NCI-H748 (cell line): Measurements from ENCODE around the gene CDC27.
"Not testable (repeated sequence)": the region's sequence is repeated elsewhere in the genome, so short reads cannot be mapped to it uniquely, and the experiment has no call there.

Experiments used
- DNase-seq: peaks from one replicate; lab custom pipeline; 2025; ENCODE audit not compliant: unreplicated experiment; lab: John Stamatoyannopoulos, UW

Gene CDC27

DNA sequence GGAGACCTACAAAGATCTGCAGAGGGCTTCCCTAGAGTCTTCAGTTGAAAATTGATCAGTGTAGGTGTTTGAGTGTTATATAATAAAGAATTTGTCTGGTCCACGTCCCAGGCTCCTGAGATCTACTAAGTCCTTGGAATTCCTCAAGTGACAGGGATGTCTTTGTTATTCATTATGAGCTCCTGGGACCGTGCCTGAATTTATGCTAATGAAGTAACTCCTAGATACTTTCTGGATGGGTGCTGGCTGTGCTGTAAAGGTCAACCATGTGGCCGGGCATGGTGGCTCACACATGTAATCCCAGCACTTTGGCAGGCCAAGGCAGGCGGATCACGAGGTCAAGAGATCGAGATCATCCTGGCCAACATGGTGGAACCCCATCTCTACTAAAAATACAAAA lies 43.7 kb downstream of the CDC27 start:
- DNase-seq: no peak

DNA sequence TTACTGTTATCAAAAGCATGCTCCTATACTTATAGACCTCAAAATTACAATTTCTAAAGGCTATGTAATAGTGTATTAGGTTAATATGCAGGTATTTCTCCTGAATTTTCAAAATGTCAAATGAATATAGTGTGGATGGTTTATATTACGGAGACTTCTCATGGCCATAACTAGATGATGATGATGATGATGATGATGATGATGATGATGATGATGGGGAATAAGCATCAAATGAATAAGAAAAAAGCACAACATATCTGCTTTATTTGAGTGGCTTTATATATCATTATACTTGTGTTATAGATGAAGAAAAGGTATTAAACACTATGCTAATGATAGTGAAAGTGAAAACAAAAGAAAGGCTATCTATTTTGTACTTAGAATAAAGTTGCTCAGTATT lies 53.9 kb downstream of the CDC27 start:
- no peak for DNase-seq

DNA sequence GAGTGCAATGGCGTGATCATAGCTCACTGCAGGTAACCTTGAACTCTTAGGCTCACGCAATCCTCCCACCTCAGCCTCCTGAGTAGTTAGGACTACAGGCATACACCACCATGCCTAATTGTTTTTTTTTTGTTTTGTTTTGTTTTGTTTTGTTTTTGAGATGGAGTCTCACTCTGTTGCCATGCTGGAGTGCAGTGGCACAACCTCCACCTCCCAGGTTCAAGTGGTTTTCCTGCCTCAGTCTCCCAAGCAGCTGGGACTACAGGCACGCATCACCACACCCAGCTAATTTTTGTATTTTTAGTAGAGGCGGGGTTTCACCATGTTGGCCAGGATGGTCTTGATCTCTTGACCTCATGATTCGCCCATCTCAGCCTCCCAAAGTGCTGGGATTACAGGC lies 54.7 kb downstream of the CDC27 start:
- DNase-seq: not testable (repeated sequence)

DNA sequence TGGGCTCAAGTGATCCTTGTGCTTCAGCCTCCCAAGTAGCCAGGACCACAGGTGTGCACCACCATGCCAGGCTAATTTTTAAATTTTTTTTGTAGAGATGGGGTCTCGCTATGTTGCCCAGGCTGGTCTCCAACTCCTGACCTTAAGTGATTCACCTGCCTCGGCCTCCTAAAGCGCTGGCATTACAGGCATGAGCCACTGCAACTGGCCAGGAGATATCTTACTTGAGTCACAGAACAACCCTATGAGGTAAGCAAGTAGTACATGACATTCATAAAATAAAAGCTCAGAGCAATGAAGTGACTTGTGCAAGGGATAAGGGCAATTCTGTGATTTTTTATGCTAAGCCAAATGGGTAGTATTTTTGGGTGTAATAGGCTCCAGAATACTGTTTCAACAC lies 57.3 kb downstream of the CDC27 start:
- DNase-seq: no peak

DNA sequence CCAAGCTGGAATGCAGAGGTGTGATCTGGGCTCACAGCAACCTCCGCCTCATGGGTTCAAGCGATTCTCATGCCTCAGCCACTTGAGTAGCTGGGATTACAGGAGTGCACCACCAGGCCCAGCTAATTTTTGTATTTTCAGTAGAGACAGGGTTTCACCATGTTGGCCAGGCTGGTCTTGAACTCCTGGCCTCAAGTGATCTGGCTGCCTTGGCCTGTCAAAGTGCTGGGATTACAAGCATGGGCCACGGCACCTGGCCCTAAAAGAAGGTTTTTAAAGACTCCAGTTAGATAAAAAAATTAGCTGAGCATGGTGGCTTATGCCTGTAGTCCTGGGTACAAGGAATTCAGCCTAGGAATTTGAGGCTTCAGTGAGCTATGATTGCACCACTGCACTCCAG lies 62.3 kb downstream of the CDC27 start:
- DNase-seq: not testable (repeated sequence)

DNA sequence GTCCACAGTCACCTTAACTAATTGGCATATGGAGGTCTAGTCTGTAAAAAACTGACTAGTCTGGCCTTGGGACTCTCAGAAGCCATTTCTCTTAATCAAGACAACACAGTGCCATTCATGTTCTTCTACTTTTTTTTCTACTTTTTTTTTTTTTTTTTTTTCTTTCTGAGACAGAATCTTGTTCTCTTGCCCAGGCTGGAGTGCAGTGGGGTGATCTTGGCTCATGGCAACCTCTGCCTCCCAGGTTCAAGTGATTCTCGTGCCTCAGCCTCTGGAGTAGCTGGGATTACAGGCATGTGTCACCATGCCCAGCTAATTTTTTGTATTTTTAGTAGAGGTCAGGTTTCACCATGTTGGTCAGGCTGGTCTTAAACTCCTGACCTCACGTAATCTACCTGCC lies 65.8 kb downstream of the CDC27 start:
- DNase-seq: not testable (repeated sequence)

DNA sequence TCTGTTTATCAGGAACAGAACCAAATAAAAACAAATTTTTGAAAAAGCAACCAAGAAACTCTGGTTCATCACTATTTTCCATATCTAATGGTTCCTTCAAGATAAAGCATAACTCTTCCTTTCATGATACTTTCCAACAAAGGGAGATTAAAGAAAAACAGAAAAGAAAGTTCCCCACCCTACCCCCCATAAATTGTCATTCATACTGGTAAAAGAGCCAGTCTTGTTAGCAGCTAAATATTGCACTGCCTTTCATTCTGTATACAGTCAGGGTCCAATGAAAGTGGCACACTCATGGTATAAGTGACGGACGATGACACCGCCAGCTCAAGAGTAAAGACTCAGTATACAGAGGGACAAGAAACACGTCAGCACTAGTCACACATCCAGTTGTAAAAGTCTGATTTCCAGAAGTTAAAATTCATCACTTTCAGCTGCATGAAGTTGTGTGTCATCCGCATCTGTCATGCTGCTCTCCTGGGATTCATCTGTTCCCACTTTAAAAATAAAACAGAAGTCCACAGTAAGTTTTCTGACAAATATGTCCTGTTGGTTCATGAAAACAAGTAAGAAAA lies 68.5 kb downstream of the CDC27 start:
- DNase-seq: no peak

DNA sequence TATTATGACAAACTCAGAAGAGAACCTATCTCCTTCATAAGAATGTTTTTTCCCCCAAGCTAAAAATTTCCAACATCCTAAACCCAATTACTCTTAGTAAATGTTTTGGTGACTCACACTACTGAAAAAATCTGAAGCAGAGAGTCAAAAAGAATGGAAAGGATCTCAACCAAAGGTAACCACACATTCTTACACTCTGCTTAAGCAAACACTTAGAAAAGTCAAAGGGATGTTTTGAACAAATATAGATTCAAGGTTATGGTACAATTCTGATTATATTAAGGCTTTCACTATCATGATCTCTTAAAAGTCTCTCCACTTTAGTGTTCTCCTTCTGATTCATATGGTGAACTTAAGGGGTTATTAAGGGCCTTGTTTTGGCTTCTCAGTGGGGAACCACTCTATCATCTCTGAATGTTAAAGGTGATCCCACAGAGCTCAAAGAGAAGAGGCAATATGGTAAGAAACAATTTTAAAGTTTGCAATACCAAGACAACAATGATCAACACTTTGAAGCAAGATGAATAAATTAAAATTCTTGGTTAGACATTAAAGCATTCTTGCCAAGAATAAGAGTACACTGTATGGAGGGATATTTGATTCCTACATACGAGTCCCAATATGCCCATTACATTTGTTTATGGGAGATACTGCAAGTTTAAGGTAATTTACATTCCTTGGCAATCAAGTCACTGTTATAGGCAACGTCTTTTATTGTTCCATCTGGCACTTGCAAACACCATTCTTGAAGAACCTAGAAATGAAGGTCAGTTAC lies 69.2 kb downstream of the CDC27 start:
- DNase-seq: no peak

DNA sequence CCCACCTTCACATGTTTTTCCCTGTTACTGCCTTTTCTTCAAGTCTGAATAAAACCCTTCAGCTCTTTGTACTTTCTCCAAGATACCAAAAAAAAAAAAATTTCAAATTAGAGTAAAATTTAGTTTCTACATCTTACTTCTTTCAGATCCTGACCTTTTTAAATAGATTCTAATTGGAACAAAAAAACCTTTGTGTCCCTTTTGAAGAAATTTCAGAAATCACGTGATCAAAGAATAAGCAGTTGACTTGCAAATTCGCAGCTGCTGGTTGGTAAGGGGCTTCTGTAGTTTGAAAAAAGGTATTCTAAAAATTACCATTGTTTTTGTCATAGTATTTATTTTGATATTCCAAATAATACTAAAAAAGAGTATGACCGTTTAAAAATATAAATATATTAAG lies 71.7 kb downstream of the CDC27 start:
- no peak for DNase-seq

DNA sequence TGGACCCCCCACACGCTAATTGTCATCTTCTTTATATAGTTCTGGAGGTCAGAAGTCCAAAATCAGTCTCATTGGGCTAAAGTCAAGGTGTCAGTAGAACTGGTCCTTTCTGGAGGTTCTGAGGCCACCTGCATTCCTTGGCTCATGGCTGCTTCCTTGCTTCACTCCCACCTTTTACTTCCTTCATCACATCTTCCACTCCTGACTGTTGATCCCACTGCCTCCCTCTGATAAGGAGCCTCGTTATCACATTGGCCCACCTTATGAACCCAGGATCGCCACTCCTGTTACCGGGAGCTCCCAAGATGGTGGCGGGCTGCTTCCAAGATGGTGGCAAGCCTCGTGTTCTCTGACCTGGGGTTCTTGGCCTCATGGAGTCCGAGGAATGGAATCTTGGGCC lies 83.0 kb downstream of the CDC27 start:
- DNase-seq: no peak

DNA sequence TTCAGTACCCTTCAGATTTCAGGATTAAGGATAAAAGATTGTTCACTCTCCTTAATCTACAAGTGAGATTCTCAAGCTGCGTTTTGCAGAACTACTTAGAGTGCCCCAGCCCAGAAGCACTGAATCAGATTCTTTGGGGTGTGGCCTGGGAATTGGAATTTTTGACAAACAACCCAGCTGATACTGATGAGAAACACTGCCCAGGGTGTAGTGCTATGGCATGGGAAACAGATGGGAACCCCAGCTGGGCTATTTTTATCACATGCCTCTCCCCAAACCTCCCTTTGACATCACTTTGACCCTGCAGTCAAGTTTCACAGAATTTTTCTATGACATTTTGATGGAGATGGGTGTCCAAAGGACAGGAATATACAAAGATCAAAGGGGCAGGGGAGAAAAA lies 83.8 kb downstream of the CDC27 start:
- not testable (repeated sequence) for DNase-seq

DNA sequence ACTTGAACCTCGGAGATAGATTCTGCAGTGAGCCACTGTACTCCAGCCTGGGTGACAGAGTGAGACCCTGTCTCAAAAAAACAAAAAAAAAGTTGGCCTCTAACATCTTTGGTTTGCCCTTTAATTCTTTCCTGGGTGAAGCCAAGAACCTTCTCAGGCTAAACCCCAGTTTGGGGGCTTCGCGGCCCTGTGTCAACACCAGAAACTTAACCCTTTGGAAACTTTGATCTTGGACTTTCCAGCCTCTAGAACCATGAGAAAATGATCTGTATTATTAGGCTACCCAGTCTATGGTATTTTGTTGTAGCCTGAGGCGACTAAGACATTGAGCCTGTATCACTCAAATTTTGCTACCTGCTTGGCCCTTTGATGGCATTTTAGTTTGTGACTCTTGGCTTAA lies 86.2 kb downstream of the CDC27 start:
- no peak for DNase-seq

DNA sequence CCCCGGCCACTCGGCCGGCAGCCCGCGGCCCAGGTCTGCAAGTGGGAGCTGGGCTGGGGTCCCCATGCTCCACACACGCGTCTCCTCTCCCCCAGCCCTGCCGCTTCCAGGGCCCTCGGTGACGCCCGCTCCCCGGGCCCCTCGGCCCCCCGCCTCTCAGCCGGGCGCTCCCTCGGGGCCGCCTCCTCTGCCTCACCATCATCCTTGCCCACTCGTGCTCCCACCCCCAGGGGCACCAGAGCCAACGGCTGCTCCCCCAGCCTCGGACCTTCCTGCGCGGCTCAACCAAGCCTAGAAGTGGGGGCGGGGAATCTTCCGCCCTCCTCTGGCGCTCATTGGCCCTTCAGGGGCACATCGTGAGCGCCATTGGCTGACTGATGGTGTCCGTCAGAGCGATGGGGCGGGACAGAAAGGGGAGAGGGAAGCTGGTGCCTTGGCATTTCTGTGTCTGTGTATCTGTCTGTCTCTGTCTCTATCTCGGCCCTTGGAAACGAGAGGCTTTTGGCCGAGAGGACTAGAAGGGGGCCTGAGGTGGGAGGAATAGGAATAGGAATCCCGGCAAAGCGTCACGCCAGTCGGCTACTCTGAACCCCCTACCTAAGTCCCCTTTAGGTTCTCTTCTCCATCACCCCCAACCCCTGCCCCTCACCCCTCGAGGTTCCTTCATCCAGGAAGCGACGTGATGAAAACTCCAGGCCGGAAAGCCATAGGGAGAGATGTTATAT lies 88.9 kb downstream of the CDC27 start:
- DNase-seq: peak; percentile 94

DNA sequence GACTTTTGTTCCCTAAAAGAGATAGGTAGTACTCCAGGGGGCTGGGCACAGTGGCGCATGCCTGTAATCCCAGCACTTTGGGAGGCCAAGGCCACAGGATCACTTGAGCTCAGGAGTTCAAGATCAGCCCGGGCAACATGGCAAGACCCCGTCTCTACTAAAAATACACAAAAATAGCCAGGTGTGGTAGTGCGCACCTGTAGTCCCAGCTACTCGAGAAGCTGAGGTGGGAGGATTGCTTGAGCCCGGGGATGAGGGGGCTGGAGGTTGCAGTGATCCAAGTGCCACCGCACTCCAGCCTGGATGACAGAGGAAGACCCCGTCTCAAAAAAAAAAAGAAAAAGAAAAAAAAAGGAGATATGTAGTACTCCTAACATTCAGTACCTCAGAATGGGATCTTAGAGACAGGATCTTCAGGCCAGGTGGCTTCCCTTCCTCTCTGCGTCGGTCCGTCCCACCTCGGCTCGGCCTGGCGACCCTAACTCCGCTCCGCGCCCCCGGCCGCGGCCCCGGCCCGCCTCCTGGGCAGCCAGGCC lies 89.6 kb downstream of the CDC27 start:
- DNase-seq: no peak

DNA sequence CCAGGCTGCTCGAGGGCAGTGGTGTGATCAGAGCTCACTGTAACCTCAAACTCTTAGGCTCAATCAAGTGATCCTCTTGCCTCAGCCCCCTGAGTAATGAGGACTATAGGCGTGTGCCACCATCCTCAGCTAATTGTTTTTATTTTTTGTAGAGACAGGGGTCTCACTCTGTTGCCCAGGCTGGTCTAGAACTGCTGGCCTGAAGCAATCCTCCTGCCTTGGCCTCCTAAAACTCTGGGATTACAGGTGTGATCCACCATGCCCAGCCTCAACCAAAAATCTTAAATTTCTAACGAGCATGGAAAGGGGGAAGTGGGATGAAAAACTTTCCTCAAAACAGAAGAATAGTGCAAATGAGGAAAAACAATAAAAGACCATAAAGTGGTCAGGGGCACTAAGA lies 92.8 kb downstream of the CDC27 start:
- DNase-seq: no peak

DNA sequence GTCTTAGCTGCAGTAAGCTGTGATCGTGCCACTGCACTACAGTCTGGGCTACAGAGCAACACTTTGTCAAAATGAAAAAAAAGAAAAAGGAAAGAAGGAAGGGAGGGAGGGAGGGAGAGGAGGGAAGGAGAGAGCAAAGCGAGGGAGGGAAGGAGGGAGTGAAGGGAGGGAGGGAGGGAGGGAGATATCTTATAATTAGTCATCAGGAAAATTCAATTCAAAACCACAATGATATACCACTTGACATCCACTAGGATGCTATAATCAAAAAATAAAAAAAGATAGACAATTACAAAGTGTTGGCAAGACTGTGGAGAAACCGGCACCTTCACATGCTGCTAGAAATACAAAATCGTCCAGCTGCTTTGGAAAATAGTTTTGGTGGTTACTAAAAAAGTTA lies 93.8 kb downstream of the CDC27 start:
- DNase-seq: no peak

DNA sequence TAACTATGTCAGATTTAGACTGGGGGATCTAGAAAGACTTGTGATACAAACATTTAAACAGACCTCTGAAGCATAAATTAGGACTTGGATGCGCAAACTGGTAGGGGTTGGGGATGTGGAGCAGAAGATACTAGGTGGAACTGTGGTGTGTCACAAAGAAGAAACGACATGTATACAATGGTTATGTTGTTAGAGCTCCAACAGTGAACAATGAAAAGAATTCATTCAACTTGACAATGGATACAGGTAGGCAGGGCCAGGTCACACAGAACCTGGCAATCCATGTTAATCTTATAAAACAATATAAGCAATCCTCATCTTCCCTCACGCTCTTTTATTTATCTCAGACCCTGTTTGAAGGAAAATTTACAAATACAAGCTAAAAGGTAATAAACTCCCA lies 102.0 kb downstream of the CDC27 start:
- DNase-seq: peak; percentile 7

DNA sequence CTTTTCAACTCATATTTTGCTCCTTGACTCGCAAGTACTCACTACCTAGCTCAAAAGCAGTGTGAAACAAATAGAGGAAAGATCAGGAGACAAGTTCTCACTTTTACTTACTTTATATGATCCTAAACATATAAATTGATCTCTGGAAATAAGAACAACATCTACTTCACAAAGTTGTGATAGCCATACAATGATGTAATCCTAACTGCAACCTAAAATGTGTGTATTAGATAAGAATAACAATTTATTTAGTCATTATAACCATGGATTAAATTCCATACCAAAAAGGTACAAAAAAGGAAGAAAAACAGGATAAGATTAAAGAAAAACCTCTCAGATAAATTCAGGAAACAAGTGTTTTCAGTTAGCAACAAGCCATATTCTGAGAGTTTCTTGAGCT lies 103.4 kb downstream of the CDC27 start:
- DNase-seq: no peak

DNA sequence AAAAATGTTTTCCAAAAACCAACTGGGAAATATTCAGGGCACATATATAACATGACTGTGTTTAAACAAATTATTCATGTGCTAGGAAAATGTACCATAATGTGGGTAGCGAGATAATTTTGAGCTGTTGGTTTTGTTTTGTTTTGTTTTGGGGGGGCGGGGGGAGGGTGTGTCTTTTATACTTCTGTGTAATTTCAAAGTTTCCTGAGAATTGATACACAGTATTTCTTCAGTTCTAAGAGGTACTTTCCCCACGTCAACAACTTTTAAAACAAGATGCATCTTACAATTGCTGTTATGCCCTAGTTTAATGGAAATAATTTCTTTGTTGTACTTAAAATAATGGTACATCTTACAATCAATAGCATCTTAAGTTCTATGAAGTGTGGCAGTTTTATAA lies 110.3 kb downstream of the CDC27 start:
- DNase-seq: no peak

DNA sequence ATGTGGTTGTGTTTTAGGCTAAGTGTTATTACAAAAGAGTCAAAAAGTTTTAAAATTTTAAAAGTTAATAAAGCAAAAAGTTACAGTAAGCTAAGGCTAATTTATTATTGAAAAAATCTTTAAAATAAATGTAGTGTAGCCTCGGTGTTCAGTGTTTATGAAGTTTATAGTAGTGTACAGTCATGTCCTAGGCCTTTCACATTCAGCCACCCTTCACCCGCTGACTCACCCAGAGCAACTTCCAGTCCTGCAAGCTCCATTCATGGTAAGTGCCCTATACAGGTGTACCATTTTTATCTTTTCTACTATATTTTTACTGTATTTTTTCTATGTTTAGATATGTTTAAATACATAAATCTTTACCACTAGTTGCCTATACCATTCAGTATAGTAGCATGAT lies 111.5 kb downstream of the CDC27 start:
- DNase-seq: no peak

DNA sequence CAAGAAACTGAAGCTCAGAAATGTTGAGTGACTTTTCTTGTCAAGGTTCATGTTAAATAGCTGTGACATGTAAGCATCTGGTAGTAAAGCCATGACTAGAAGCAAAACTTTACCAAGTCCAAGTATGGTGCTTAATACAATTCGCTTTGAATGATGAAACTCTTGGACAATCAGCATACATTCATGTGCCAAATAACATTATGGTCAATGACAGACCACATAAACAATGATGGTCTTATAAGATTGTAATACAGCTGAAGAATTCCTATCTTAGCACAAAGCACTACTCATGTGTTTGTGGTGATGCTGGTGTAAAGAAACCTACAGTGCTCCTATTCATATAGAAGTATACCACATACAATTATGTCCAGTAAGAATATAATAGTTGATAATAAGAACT lies 112.9 kb downstream of the CDC27 start:
- no peak for DNase-seq

DNA sequence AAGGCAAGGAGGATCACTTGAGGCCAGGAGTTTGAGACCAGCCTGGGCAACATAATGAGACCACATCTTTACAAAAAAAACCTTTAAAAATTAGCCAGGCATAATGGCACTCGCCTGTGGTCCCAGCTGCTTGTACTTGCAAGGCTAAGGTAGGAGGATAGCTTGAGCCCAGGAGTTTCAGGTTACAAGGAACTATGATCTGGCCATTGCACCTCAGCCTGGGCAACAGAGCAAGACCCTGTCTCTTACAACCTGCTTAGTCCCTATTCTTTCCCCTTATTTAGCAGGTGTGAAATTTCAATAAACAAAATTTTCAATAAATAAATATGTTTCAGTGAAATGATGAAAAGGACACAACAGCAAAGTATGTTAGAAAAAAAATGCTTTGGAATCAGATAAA lies 114.7 kb downstream of the CDC27 start:
- not testable (repeated sequence) for DNase-seq
